Measurements from ENCODE around the gene PTRHD1. TPM values are rescaled to one million over a fixed set of nuclear protein-coding genes. Genes with fewer than 3 reads are reported as not detected.

The PTRHD1 gene
- total and polyA plus RNA-seq, 7 donors: 16.6 to 38.3 (median 27.1) TPM

GRCh38 chr2:24761866-24762265 lies 31.3 kb downstream of the PTRHD1 start:
- no peak for DNase-seq
- Histone ChIP-seq H3K36me3 (ENCODE audit: insufficient read depth in 1 of 2, low read depth in 1 of 2) (peaks cover 6 to 89% of the 10 kb centered on the region in 2 donors), H3K27me3 (ENCODE audit: insufficient read depth in 3 of 3, low read length in 2 of 3) (no peaks in the 10 kb centered on the region), H3K27ac (no peak overlapping the region), H3K4me1 (no peaks in the 10 kb centered on the region), H3K4me3 (no peak overlapping the region), H3K9me3 (no peaks in the 10 kb centered on the region)
- TF ChIP-seq CTCF (IDR thresholded peaks at IDR 0.05): no peak
- intact Hi-C loops (cut with DNase I): no loop called here
- no peak for ATAC-seq
- WGBS, 3 donors: 84 to 92% (median 91%) methylated on average over 5 of the region's 5 CpGs

- 96 to 100% (median 100%) methylated on average over 1 of the region's 1 CpG for WGBS, 3 donors
- Histone ChIP-seq H3K4me3 (no peak overlapping the region), H3K27me3 (ENCODE audit: insufficient read depth in 3 of 3, low read length in 2 of 3) (no peaks in the 10 kb centered on the region), H3K9me3 (no peaks in the 10 kb centered on the region), H3K36me3 (ENCODE audit: insufficient read depth in 1 of 2, low read depth in 1 of 2) (peaks cover 6 to 94% of the 10 kb centered on the region in 2 donors), H3K4me1 (no peaks in the 10 kb centered on the region), H3K27ac (no peak overlapping the region)
- ATAC-seq (no peak), DNase-seq (no peak)
- no peak for TF ChIP-seq CTCF (IDR thresholded peaks at IDR 0.05)
- intact Hi-C loops (cut with DNase I): no loop called here
Measured at GRCh38 chr2:24756789-24757188, 36.4 kb downstream of the PTRHD1 start.

GRCh38 chr2:24754985-24755705 lies 38.0 kb downstream of the PTRHD1 start:
- Histone ChIP-seq H3K4me1 (no peaks in the 10 kb centered on the region), H3K27ac (no peak overlapping the region), H3K36me3 (ENCODE audit: insufficient read depth in 1 of 2, low read depth in 1 of 2) (peaks cover 6 to 91% of the 10 kb centered on the region in 2 donors), H3K27me3 (ENCODE audit: insufficient read depth in 3 of 3, low read length in 2 of 3) (no peaks in the 10 kb centered on the region), H3K9me3 (no peaks in the 10 kb centered on the region), H3K4me3 (no peak overlapping the region)
- WGBS, 3 donors: 80 to 84% (median 84%) methylated on average over 3 of the region's 3 CpGs
- no peak for DNase-seq
- no peak for ATAC-seq
- intact Hi-C loops (cut with DNase I): loop anchor here in 1 of 2 donors (5.0 kb wide), 1 partner anchor 202 kb away; no protein-coding TSS in a partner anchor
- TF ChIP-seq CTCF (IDR thresholded peaks at IDR 0.05): no peak

GRCh38 chr2:24749069-24749691 lies 44.0 kb downstream of the PTRHD1 start:
- Histone ChIP-seq H3K36me3 (ENCODE audit: insufficient read depth in 1 of 2, low read depth in 1 of 2) (peaks cover 4 to 60% of the 10 kb centered on the region in 2 donors), H3K27me3 (ENCODE audit: insufficient read depth in 3 of 3, low read length in 2 of 3) (no peaks in the 10 kb centered on the region), H3K4me3 (no peak overlapping the region), H3K9me3 (no peaks in the 10 kb centered on the region), H3K27ac (no peak overlapping the region), H3K4me1 (no peaks in the 10 kb centered on the region)
- DNase-seq: no peak
- no peak for TF ChIP-seq CTCF (IDR thresholded peaks at IDR 0.05)
- ATAC-seq: no peak
- WGBS, 3 donors: 91 to 98% (median 97%) methylated on average over 7 of the region's 7 CpGs
- intact Hi-C loops (cut with DNase I): loop anchor here in 1 of 2 donors (10.0 kb wide), 1 partner anchor 334 kb away; no protein-coding TSS in a partner anchor
